ENCODE data around the gene GCSH. TPM values are rescaled to one million over a fixed set of nuclear protein-coding genes. Genes with fewer than 3 reads are reported as not detected.
A peak's percentile ranks its signal among the peaks of the same experiment; 100 is the strongest.

Gene GCSH
- total and polyA plus RNA-seq, 12 donors: 26.8 to 53.4 (median 42.9) TPM

GRCh38 chr16:81140930-81141780 is 45.0 kb upstream of the GCSH start:
- no peaks in the 10 kb centered on the region for H3K4me1 ChIP-seq
- DNase-seq (no peak), ATAC-seq (no peak)
- H3K27ac ChIP-seq: no peak overlapping the region
- peaks cover 0 to 25% (median 0%) of the 10 kb centered on the region in 9 donors for H3K36me3 ChIP-seq
- peak in 1 of 9 donors; percentile 11 for TF ChIP-seq CTCF (IDR thresholded peaks at IDR 0.05)
- no peaks in the 10 kb centered on the region for H3K9me3 ChIP-seq
- WGBS, 2 donors: 82 to 87% methylated on average over 21 of the region's 21 CpGs
- intact Hi-C loops (cut with DNase I): no loop called here
- peaks cover 0 to 3% (median 0%) of the 10 kb centered on the region in 7 donors for H3K27me3 ChIP-seq
- H3K4me3 ChIP-seq: no peak overlapping the region

- Histone ChIP-seq H3K27me3 (no peaks in the 10 kb centered on the region), H3K27ac (no peak overlapping the region), H3K36me3 (peaks cover 0 to 24% (median 0%) of the 10 kb centered on the region in 9 donors), H3K4me1 (no peaks in the 10 kb centered on the region), H3K4me3 (no peak overlapping the region), H3K9me3 (no peaks in the 10 kb centered on the region)
- TF ChIP-seq CTCF (IDR thresholded peaks at IDR 0.05): no peak
- intact Hi-C loops (cut with DNase I): no loop called here
- WGBS, 2 donors: 81 to 85% methylated on average over 9 of the region's 9 CpGs
- DNase-seq: no peak
- no peak for ATAC-seq
Measured at GRCh38 chr16:81138831-81139557, 42.8 kb upstream of the GCSH start.

- Histone ChIP-seq H3K9me3 (no peaks in the 10 kb centered on the region), H3K4me1 (no peaks in the 10 kb centered on the region), H3K27ac (no peak overlapping the region), H3K36me3 (peaks cover 0 to 28% (median 0%) of the 10 kb centered on the region in 9 donors), H3K27me3 (no peaks in the 10 kb centered on the region), H3K4me3 (no peak overlapping the region)
- TF ChIP-seq CTCF (IDR thresholded peaks at IDR 0.05): no peak
- DNase-seq (no peak), ATAC-seq (no peak)
- 78 to 81% methylated on average over 9 of the region's 9 CpGs for WGBS, 2 donors
- intact Hi-C loops (cut with DNase I): no loop called here
Measured at GRCh38 chr16:81137754-81138153, 41.6 kb upstream of the GCSH start.

- no peak for ATAC-seq
- no peaks in the 10 kb centered on the region for H3K9me3 ChIP-seq
- H3K27me3 ChIP-seq: no peaks in the 10 kb centered on the region
- no peaks in the 10 kb centered on the region for H3K4me1 ChIP-seq
- H3K27ac ChIP-seq: no peak overlapping the region
- WGBS, 2 donors: 62 to 68% methylated on average over 12 of the region's 12 CpGs
- intact Hi-C loops (cut with DNase I): no loop called here
- DNase-seq: no peak
- peaks cover 0 to 31% (median 0%) of the 10 kb centered on the region in 9 donors for H3K36me3 ChIP-seq
- no peak overlapping the region for H3K4me3 ChIP-seq
- TF ChIP-seq CTCF (IDR thresholded peaks at IDR 0.05): no peak
Measured at GRCh38 chr16:81136390-81137335, 40.5 kb upstream of the GCSH start.

All from heart right ventricle (tissue), 16 donors.